22Rv1 (cell line): Measurements from ENCODE around the gene CCDC196.

Source experiments
- H3K27ac ChIP-seq: fragments of 450-650 bp; 2 replicates; pipeline ENCODE4 v1.5.1; 2017
- ZFX ChIP-seq: fragments of 450-650 bp; IDR thresholded peaks from 2 replicates; pipeline ENCODE4 v1.6.1; 2017; ENCODE audit warnings: antibody characterized with exemption, borderline replicate concordance
- TF ChIP-seq, protein P1 (sequence below): fragments of 450-650 bp; IDR thresholded peaks from 2 replicates; pipeline ENCODE4 v1.5.1; 2017; ENCODE audit warnings: mild to moderate bottlenecking

Gene CCDC196

DNA sequence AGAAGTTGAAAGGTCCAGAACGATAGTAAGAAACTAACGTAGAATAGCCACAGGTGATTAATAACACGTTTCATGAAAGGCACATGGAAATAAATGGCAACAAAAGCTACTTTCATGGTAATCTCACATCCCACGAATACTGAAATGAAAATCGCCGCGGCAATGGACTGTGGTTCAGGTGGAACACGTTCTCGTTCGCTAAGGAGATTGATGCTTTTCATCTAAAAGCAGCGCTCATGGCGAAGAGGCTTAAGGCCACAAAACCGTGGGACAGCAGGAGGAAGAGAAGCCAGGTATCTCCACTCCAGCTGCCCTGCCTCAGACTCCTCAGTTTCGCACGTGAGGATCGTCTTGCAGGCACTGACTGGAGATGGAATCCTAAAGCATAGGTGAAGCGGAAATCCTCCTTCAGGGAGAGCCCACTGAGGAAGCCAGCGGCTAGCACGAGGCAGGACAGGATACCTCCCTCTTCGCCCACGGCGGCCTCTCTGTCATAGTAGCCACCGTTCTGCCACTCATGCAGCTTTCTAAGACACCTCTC is 21.1 kb downstream of the CCDC196 start:
- no peak for TF ChIP-seq ZFX
- TF ChIP-seq, protein P1, sequence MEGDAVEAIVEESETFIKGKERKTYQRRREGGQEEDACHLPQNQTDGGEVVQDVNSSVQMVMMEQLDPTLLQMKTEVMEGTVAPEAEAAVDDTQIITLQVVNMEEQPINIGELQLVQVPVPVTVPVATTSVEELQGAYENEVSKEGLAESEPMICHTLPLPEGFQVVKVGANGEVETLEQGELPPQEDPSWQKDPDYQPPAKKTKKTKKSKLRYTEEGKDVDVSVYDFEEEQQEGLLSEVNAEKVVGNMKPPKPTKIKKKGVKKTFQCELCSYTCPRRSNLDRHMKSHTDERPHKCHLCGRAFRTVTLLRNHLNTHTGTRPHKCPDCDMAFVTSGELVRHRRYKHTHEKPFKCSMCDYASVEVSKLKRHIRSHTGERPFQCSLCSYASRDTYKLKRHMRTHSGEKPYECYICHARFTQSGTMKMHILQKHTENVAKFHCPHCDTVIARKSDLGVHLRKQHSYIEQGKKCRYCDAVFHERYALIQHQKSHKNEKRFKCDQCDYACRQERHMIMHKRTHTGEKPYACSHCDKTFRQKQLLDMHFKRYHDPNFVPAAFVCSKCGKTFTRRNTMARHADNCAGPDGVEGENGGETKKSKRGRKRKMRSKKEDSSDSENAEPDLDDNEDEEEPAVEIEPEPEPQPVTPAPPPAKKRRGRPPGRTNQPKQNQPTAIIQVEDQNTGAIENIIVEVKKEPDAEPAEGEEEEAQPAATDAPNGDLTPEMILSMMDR: no peak
- peak overlapping the region; percentile 96 for H3K27ac ChIP-seq

DNA sequence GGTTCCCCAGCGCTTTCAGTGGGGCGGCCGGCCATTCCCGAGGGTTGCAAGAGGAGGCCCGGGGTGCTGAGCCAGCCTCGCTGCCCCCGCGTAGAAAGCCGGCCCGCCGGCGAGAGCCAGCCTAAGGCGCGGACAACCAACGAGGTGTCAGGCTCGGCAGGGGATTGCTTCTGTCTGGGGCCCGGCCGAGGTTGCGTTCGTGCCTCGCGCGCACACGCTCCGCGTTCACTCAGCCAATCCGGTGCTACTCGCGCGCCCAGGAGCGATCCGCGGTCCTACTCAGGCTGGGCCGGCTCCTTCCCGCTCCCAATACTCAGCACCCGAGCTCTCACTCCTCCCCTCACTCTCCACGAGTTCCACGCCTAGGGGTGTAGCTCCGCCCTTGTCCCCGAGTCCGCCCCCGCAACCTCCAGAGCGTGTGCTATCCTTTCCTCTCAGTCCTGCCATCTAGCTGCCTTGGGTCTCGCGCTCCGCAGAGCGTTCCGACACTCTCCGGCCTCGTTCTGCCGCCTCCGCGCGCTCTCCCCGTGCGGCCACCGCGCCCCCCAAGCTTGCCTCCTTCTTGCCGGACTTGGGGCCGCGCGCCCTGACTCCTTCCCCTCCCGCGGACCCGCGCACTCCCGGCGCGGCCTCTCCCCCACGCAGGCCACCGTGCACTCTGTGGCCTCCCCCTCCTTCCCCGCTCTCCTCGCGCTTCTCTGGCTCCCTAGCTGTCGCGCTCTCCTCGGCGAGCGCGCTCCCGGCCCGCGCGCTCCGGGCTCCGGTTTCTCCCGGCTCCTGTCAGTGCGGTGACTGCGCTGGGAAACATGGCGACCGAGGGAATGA is 21.8 kb downstream of the CCDC196 start, which contains the start of gene GPHN:
TSS of gene GPHN (plus strand) at position 426 of the 825 bp plus-strand sequence.
- no peak for TF ChIP-seq ZFX
- TF ChIP-seq, protein P1: peak; percentile 16; the same call in 1 of the 2 replicates
- peak within 1 kb of the TSS; percentile 96 for H3K27ac ChIP-seq

DNA sequence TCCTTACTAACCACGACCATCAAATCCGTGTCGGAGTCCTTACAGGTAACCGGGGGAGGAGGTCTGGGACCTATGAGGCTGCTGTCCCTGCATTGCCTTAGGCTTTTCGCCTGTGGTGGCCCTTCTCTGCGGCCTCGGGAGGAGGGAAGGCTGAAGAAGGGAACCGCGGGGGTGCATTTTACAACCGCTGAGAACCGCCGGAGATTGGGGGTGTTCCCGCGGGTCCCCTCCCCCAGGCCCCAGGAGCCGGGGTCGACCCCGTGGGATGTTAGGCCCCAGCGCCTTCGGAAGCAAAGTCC is 22.3 kb downstream of the CCDC196 start:
- TF ChIP-seq, protein P1: no peak
- no peak for TF ChIP-seq ZFX

DNA sequence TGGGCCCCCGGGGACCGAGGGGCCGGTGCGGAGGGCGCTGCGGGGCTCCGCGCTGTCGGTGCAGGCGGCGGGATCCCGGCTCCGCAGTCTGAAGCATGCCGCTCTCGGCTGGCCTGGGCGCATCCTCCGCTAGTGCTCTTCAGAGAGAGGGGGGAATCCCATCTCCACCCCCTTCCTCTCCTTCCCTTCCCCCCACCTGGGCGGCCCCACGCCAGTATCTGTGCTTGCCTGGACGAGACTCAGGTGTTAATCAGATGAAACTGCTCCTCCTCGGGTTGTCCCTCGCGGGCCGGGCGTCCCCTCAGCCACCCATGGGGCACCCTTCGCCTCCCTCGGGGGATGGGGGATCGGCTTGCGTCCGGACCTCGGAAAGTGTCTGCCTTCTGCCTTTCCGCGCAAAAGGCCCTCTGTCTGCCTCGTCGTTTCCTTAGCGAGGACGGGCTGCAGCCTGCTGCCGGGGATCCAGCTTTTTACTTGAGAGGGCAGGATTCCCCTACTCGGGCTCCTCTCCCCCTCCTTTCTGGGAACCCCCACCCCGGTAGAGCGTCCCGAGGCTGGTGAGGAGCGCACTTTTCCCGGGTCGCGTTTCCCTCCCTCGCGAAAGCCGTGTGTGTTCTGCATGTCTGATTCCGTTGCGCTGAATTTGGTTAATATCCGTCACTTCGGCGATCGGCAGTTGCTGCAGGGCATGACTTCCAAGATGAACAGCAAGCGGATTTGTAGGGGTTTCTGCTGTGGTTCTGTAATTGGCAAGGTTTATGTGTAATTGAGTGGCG is 22.9 kb downstream of the CCDC196 start:
- H3K27ac ChIP-seq: peak overlapping the region; percentile 96
- TF ChIP-seq ZFX: no peak
- TF ChIP-seq, protein P1: no peak

More for the DNA sequence above, 22.3 kb downstream of the CCDC196 start:
- peak overlapping the region; percentile 96 for H3K27ac ChIP-seq

DNA sequence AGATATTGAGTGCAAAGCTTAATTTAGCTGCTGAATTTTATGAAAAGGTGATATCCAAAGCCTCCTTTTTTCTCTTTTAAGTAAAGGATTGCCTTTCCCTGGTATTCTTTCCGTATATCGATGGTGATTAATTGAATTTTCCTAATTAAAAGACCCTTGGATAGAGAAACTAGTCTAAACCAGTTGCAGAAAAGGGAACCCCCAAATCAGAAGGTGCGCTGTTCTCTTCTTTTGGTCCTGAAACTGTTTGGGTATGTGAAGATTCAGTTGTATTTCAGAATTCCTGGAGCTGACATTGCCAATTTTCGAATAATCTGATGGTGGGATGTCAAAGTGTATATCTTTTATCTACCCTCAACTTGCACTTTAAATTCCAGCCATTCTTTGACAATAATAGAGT is 23.7 kb downstream of the CCDC196 start:
- no peak overlapping the region for H3K27ac ChIP-seq
- TF ChIP-seq ZFX: no peak
- TF ChIP-seq, protein P1: no peak

DNA sequence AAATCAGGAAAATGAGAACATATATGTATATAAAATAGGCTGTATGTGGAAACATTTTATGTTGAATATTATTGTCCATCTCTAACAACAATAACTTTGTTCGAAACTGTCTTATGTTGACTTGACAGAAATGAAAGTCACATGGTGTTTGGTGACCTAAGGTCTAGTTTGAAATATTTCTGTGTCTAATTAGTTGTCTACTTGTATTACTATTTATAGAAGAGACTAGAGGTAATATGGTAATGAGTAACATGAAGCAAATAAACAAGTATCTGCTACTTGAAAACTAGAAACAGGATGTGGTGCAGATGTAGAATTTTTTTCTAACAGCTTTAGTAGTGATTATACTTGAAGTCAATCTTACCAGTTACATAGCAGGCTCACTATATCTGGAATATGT is 25.7 kb downstream of the CCDC196 start:
- TF ChIP-seq, protein P1: no peak
- TF ChIP-seq ZFX: no peak

DNA sequence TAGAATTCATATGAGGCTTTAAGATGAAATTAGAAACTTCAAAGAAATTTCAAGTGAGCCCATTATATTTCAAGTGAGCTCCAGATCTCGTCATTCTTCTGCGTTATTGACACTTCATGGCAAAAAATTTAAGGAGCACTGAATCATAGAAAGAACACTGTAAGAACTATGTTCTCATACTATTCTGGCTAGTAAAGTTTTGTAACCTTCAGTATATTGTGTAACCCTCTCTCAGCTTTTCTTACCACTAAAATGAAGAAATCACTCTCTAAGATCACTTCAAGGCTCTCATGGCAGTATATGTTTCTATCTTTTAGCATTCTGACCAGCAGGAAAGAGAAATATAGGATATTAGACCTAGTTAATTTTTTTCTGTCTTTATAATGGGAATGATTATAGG is 28.0 kb downstream of the CCDC196 start:
- TF ChIP-seq, protein P1: no peak
- TF ChIP-seq ZFX: no peak
- no peak overlapping the region for H3K27ac ChIP-seq

More for the DNA sequence above, 25.7 kb downstream of the CCDC196 start:
- no peak overlapping the region for H3K27ac ChIP-seq
